NCI-H2227 (cell line): ENCODE data around the gene GPATCH3.

Experiments
- DNase-seq: peaks from one replicate; lab custom pipeline; 2025; ENCODE audit not compliant: unreplicated experiment; lab: John Stamatoyannopoulos, UW

Gene GPATCH3

DNA sequence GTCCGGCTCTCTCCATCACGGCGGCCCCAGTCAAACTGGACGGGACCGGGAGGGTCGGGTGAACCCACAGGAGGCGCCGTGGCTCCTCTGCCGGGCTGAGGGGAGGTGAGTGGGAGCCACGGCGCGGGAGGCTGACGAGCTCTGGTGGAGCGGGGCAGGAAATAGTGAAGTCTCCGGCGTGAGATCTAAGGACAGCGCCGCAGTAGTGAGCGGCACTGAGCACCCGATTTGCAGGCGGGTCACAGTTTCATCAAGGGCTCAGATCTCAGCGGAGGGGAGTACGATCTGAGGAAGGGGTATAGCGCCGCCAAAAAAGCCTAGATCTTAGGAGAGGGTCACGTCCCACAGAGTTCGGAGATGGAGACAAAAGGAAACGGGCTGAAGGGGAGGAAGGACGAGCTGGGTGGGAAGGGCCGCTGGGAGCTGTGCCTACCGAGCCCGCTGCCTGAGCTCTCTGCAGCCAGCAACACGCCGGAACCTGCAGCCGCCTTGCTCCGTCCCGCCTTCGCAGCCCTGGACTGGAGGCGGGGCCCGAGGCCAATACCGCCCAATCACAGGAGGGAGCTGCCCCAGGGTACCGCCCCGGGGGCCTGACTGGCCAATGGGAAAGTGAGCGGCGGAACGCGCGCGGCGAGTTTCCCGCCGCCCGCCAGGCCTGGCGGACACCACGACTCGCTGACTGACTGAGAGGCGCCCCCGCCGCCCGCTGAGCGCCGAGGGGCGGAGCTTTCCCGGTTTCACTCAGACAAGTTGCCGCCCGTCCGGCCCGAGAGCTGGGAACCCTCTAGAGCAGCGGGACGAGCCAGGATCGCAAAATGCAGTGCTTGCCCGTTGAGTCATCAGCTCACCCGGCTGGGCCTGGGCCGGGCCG, 35.4 kb downstream of the GPATCH3 start:
- DNase-seq, result peak; percentile 99

DNA sequence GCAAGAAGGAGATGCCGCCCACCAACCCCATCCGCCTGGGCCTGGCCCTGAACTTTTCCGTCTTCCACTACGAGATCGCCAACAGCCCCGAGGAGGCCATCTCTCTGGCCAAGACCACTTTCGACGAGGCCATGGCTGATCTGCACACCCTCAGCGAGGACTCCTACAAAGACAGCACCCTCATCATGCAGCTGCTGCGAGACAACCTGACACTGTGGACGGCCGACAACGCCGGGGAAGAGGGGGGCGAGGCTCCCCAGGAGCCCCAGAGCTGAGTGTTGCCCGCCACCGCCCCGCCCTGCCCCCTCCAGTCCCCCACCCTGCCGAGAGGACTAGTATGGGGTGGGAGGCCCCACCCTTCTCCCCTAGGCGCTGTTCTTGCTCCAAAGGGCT, 36.6 kb downstream of the GPATCH3 start:
- DNase-seq, result no peak

GRCh38 chr1:26862781-26863684, 37.2 kb downstream of the GPATCH3 start, which contains the start of gene SFN:
Gene SFN, plus strand, starts transcription at chr1:26863149. Its CDS starts 64 bp downstream, at chr1:26863213.
- DNase-seq, result no peak

DNA sequence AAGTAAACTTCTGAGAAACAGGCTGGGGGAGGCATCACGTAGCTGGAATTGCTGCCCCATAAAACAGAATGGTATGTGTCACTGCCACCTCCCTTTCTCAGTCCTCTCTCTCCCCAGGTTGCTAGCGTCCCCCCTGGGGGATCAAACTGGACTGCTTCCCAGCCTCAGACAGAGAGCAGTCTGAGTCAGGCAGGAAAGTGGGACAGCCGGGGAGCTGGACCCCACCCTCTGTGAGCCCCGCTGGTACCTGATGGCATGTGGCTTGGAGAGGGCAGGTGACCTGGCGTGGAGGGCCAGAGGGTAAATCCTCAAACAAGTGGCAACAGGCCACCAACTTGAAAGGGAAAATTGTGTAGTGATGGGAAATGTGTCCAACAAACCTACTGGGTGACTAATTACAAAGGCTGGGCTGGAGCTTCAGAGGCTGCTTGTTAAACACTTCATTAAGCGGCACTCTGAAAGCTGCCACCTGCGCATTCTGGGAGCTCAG, 38.3 kb downstream of the GPATCH3 start:
- DNase-seq, result no peak

DNA sequence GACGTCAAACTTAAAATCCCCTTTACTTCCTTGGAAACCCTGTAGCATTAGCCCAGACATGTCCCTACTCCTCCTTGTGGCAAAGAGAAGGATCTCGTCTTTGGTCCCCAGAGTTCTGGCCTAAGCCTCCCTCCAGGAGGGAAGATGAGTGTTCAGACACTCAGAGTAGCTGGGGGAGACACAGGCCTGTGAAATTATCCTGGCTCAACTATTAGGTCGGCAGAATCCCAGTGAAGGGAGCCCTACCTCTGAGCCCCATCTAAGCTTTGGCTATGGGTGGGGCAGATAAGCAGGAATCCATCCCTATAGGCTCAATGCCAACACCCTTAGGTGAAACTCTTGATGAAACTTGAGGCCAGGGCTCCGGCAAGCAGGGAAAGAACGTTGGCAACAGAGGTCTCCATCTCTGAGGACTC, 39.0 kb downstream of the GPATCH3 start:
- DNase-seq, result no peak

GRCh38 chr1:26858891-26859640, 41.2 kb downstream of the GPATCH3 start:
- no peak for DNase-seq

DNA sequence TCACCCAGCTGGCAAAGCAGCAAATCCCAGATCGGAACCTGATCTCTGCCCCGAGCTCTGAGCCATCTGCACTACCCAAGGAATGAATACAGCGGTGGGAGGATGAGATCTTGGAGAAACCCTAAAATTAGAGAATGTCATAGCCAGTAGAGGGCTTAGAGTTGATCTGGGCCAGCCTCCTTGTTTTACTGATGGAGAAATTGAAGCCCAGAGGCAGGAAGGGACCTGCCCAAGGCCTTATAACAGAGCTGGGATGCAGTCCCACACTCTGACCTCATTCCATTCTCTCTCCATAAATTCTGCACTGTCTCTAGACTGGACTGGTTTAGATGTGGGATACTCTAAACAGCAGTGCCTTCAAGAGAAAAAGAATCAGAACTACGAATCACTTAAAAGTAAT, 42.1 kb downstream of the GPATCH3 start:
- no peak for DNase-seq

DNA sequence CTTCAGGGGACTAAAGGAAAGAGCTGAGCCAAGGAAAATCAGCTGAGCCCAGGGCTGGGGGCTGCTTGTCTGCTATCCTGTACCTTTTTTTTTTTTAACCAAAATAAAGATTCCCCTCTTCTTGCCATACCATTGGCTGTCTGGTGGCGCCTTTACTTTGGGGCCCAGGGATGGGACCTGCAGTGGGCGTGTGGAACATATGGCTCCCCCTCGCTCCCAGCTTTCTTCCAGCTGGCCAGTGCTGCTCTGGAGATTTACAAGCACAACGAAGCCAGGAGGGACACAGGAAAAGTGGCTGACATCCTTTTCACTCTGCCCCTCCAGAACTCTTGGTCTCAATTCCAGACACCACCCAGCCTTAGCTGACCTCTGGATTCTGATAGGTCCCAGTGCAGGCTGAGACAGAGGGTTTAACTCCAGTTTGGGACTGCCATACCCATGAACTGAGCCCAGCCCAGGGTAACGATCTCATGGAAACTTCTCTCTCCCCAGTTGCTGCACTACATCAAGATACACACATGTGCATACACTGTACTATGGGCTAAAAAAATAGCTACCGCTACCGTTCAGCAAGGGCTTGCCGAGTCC, 42.7 kb downstream of the GPATCH3 start:
- DNase-seq, result no peak

GRCh38 chr1:26856604-26857469, 43.4 kb downstream of the GPATCH3 start:
- no peak for DNase-seq

DNA sequence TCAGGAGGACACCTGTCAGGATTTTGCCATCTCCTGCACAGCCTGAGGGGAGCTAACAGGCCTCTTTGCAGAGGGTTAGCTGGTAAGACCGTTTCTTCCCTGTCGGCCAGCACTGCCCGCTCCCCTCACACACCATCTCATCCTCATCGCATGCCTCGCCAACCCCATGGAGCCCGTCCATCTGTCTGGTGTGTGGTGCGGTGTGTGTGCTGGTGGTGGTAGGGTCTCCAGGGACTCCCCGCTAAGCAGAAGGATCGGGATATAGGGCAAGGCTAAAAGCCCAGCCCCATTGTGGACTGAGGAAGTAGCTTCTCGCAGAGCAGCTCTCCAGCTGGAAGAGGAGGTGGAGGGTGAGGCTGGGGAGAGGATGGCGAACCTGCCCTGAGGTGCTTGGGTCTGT, 44.1 kb downstream of the GPATCH3 start:
- no peak for DNase-seq

DNA sequence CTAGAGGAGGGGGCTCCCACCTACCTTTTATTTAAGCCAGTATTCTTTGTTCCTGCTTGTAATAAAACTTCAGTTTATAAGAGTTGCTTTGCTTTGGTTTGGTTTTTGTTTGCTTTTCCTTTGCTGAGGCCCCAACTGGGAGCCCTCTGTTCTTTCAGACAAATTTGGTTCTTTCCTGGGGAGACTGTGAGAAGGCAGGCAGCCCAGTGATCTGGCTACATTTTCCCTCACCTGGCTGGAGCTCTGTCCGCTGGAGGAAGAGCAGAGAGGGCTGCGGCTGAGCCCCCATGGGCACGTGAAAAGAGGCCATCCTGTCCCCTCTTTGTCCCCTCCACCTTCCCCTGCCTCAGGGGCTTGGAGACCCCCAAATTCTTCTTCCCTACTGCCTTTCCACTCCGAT, 44.6 kb downstream of the GPATCH3 start:
- DNase-seq, result no peak

DNA sequence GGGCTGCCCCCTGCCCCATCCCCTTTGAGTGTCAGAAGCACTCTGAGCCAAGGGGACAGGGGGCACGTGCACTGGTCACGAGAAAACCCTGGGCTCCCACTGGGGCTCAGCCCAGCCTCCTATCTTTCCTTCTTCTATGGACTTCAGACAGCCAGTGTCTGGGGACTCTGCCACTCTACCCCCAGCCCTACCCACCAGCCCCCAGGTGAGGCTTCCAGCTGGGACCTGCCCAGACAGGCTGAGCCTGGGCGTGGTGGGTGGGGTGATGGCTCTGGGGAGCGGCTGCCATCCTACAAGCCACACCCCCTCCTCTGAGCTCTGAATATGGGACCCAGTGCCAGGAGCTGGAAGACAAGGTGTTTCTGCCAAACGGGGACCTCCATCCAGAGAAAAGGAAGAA, 45.4 kb downstream of the GPATCH3 start:
- DNase-seq, result no peak

GRCh38 chr1:26853600-26853999, 46.7 kb downstream of the GPATCH3 start:
- no peak for DNase-seq

DNA sequence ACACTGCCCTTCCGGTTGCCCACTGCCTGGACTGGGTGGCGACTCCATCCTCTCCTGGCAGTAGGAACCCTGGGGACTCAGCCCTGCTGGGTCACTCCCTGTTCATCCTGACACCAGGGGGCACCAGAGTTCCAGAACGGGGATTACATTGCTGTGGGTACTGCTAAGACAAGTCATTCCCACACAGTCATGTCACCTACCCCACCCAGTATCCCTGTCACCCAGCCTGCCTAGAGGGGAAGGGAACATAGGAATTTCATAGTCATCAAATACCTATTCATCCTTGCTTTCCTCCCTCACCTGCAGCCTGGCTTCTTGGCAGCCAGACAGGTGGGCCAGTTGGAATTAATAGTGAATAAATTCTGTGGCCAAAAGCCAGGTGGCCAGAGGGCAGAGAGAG, 47.1 kb downstream of the GPATCH3 start:
- DNase-seq, result peak; percentile 80

- DNase-seq, result no peak
These were observed 47.6 kb downstream of the GPATCH3 start for GRCh38 chr1:26852701-26853100.

- DNase-seq, result no peak
These were observed 49.1 kb downstream of the GPATCH3 start for GRCh38 chr1:26851106-26851684.

GRCh38 chr1:26848941-26849774, 51.1 kb downstream of the GPATCH3 start:
- DNase-seq, result no peak

- DNase-seq, result no peak
These were observed 51.8 kb downstream of the GPATCH3 start for GRCh38 chr1:26848499-26848898.
